ENCODE results near the gene NNT. TPM values are rescaled to one million over a fixed set of nuclear protein-coding genes. Genes with fewer than 3 reads are reported as not detected.

The NNT gene
- total RNA-seq, 1 experiment from 2014 or later: 71.6 TPM

- H3K4me3 ChIP-seq (ENCODE audit: low read depth, low read length, poor library complexity, severe bottlenecking): no peak overlapping the region
- POLR2A ChIA-PET (ENCODE audit: low non-redundant PET): no interaction called here
- H3K4me1 ChIP-seq (ENCODE audit: insufficient read depth, low read length, poor library complexity, severe bottlenecking): peaks cover 8% of the 10 kb centered on the region
- no peaks in the 10 kb centered on the region for H3K36me3 ChIP-seq (ENCODE audit: insufficient read depth, low read length, poor library complexity, severe bottlenecking)
- TF ChIP-seq CTCF (conservative IDR thresholded peaks at IDR 0.05; ENCODE audit: low read depth, low read length): no peak
- no peak for TF ChIP-seq EZH2 (IDR thresholded peaks at IDR 0.05; ENCODE audit: borderline replicate concordance, low read depth, low read length, poor library complexity, severe bottlenecking)
- no peaks in the 10 kb centered on the region for H3K9me3 ChIP-seq (ENCODE audit: low read depth, low read length, poor library complexity, severe bottlenecking)
- intact Hi-C loops (cut with micrococcal nuclease; ENCODE audit: unreplicated experiment): no loop called here
- H3K27ac ChIP-seq (ENCODE audit: low read depth, low read length, poor library complexity, severe bottlenecking): no peak overlapping the region
- CTCF ChIA-PET: no interaction called here
- BruUV-seq (replicated peaks): no TSS peak
- H3K27me3 ChIP-seq (replicated peaks; ENCODE audit: insufficient read depth, low read depth, low read length, poor library complexity): no peaks in the 10 kb centered on the region
- DNase-seq (ENCODE audit: low spot score): no peak
Measured at GRCh38 chr5:43685252-43685950, 82.4 kb downstream of the NNT start.

DNA sequence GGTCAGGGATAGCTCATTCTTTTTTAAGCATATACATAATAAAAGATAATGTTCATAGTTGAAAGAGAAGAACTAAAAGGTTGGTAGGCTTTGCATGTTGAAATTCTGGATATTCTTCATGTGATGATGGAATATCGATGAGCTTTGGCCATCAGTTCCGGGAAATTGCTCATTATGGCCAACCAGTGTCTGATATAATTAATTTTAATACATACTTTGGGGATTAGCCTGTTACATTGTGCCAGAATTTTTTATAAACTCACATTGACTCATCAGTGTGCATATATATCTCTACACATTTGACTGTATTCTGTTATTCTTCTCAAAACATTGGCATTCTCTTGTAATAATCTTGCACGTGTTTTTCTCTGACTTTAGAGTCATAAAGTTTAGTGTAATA lies 84.3 kb downstream of the NNT start:
- Histone ChIP-seq H3K36me3 (ENCODE audit: insufficient read depth, low read length, poor library complexity, severe bottlenecking) (no peaks in the 10 kb centered on the region), H3K4me3 (ENCODE audit: low read depth, low read length, poor library complexity, severe bottlenecking) (no peak overlapping the region), H3K27ac (ENCODE audit: low read depth, low read length, poor library complexity, severe bottlenecking) (no peak overlapping the region), H3K27me3 (replicated peaks; ENCODE audit: insufficient read depth, low read depth, low read length, poor library complexity) (no peaks in the 10 kb centered on the region), H3K9me3 (ENCODE audit: low read depth, low read length, poor library complexity, severe bottlenecking) (no peaks in the 10 kb centered on the region), H3K4me1 (ENCODE audit: insufficient read depth, low read length, poor library complexity, severe bottlenecking) (peaks cover 5% of the 10 kb centered on the region)
- DNase-seq (ENCODE audit: low spot score): no peak
- TF ChIP-seq CTCF (conservative IDR thresholded peaks at IDR 0.05; ENCODE audit: low read depth, low read length) (no peak), EZH2 (IDR thresholded peaks at IDR 0.05; ENCODE audit: borderline replicate concordance, low read depth, low read length, poor library complexity, severe bottlenecking) (no peak)
- POLR2A ChIA-PET (ENCODE audit: low non-redundant PET): no interaction called here
- intact Hi-C loops (cut with micrococcal nuclease; ENCODE audit: unreplicated experiment): no loop called here
- no TSS peak for BruUV-seq (replicated peaks)
- CTCF ChIA-PET: interaction anchor here (0.6 kb wide), 1 partner anchor 803 kb away, joined by 3 read pairs; no protein-coding TSS in a partner anchor

- ChIA-PET POLR2A (ENCODE audit: low non-redundant PET) (no interaction called here), CTCF (no interaction called here)
- no TSS peak for BruUV-seq (replicated peaks)
- intact Hi-C loops (cut with micrococcal nuclease; ENCODE audit: unreplicated experiment): no loop called here
- Histone ChIP-seq H3K27me3 (replicated peaks; ENCODE audit: insufficient read depth, low read depth, low read length, poor library complexity) (no peaks in the 10 kb centered on the region), H3K4me3 (ENCODE audit: low read depth, low read length, poor library complexity, severe bottlenecking) (no peak overlapping the region), H3K36me3 (ENCODE audit: insufficient read depth, low read length, poor library complexity, severe bottlenecking) (peaks cover 8% of the 10 kb centered on the region), H3K27ac (ENCODE audit: low read depth, low read length, poor library complexity, severe bottlenecking) (no peak overlapping the region), H3K9me3 (ENCODE audit: low read depth, low read length, poor library complexity, severe bottlenecking) (peaks cover 1% of the 10 kb centered on the region), H3K4me1 (ENCODE audit: insufficient read depth, low read length, poor library complexity, severe bottlenecking) (no peaks in the 10 kb centered on the region)
- TF ChIP-seq EZH2 (IDR thresholded peaks at IDR 0.05; ENCODE audit: borderline replicate concordance, low read depth, low read length, poor library complexity, severe bottlenecking) (no peak), CTCF (conservative IDR thresholded peaks at IDR 0.05; ENCODE audit: low read depth, low read length) (no peak)
- DNase-seq (ENCODE audit: low spot score): no peak
Measured at GRCh38 chr5:43691275-43691674, 88.3 kb downstream of the NNT start.

All from A673 (cell line).